Measurements from ENCODE around the gene STC2.

DNA sequence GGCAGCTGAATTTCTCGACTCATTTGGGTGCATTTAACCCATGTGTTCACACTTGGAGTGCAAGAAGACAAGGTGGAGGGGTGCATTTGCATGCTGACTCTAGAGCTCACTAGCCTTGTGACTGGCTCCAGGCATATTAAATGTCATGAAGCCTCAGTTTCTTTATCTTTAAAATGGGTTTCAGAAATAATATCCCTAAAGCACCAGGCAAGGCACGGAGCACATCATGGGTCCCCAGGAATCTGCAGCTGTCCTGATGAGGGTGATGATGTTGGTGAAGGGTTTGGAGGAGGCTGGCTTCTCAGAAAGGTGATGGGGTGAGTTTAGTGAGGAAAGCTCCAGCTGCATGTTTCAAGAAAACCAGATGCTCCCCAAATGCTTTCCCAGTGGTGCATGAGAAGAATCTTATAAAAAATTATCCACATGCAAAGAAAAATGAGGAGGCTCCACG is 14.8 kb downstream of the STC2 start:
- TF ChIP-seq EP300 (IDR thresholded peaks at IDR 0.05; ENCODE audit: low read depth): no peak
- TF ChIP-seq POLR2A (IDR thresholded peaks at IDR 0.05): no peak
- TF ChIP-seq, protein P1, sequence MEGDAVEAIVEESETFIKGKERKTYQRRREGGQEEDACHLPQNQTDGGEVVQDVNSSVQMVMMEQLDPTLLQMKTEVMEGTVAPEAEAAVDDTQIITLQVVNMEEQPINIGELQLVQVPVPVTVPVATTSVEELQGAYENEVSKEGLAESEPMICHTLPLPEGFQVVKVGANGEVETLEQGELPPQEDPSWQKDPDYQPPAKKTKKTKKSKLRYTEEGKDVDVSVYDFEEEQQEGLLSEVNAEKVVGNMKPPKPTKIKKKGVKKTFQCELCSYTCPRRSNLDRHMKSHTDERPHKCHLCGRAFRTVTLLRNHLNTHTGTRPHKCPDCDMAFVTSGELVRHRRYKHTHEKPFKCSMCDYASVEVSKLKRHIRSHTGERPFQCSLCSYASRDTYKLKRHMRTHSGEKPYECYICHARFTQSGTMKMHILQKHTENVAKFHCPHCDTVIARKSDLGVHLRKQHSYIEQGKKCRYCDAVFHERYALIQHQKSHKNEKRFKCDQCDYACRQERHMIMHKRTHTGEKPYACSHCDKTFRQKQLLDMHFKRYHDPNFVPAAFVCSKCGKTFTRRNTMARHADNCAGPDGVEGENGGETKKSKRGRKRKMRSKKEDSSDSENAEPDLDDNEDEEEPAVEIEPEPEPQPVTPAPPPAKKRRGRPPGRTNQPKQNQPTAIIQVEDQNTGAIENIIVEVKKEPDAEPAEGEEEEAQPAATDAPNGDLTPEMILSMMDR (IDR thresholded peaks at IDR 0.05): no peak

Measured in transverse colon (tissue), 3 donors.